Panc1 (cell line): ENCODE measurements around the gene TULP4. TPM values are rescaled to one million over a fixed set of nuclear protein-coding genes. Genes with fewer than 3 reads are reported as not detected.

Source experiments
- ATAC-seq: fragments of 200-7000 bp; cut with Tn5 transposase; 2 replicates; pipeline ENCODE4 v1.9.1; 2020; ENCODE audit warnings: mild to moderate bottlenecking, moderate library complexity
- BruUV-seq: library from RNA; stranded (reverse); fragments of 400-500 nt; replicated peaks from 2 replicates; lab custom pipeline; 2021; lab: Mats Ljungman, UMichigan
- CTCF ChIA-PET: fragments of 300-600 bp; sonication (Branson Sonifier 250); formaldehyde crosslinking; loops from one replicate; lab custom pipeline; 2022; ENCODE audit warnings: antibody characterized with exemption; lab: Charles Lee
- POLR2A ChIA-PET: fragments of 300-600 bp; sonication (Branson Sonifier 250); formaldehyde crosslinking; loops from one replicate; lab custom pipeline; 2022; ENCODE audit warnings: antibody characterized with exemption; lab: Charles Lee
- DNase-seq: peaks from one replicate; pipeline ENCODE4 v3.0.0-alpha.2; 2010; ENCODE audit warnings: low read depth, low spot score
- H3K27ac ChIP-seq: 2 replicates; pipeline ENCODE4 v1.5.1; 2011; ENCODE audit warnings: mild to moderate bottlenecking, low read length, inconsistent platforms
- H3K27me3 ChIP-seq: fragments of 200-500 bp; sonication (Bioruptor generic); 2 replicates; pipeline ENCODE4 v1.6.0; 2014; ENCODE audit warnings: low read length, inconsistent platforms; ENCODE audit not compliant: control insufficient read depth, insufficient read depth
- H3K36me3 ChIP-seq: fragments of 200-500 bp; sonication (Bioruptor generic); 2 replicates; pipeline ENCODE4 v1.5.1; 2014; ENCODE audit warnings: inconsistent platforms, mild to moderate bottlenecking, low read length, moderate library complexity; ENCODE audit not compliant: control insufficient read depth, insufficient read depth
- H3K4me1 ChIP-seq: 2 replicates; pipeline ENCODE4 v1.5.1; 2011; ENCODE audit warnings: inconsistent platforms, mild to moderate bottlenecking, low read length, moderate library complexity; ENCODE audit not compliant: control insufficient read depth, insufficient read depth
- H3K4me3 ChIP-seq, 2 experiments: 2 replicates each; pipeline ENCODE4 v1.5.1; 2011 to 2012; ENCODE audit warnings: low read depth in 2 of 2, low read length in 2 of 2, mild to moderate bottlenecking in 2 of 2, inconsistent platforms in 1 of 2, moderate library complexity in 1 of 2
- H3K9me3 ChIP-seq: fragments of 200-500 bp; sonication (Bioruptor generic); 2 replicates; pipeline ENCODE4 v1.5.1; 2014; ENCODE audit warnings: low read depth, mild to moderate bottlenecking, inconsistent platforms, low read length, moderate library complexity; ENCODE audit not compliant: control insufficient read depth, insufficient read depth
- POLR2AphosphoS5 ChIP-seq: IDR thresholded peaks from 2 replicates; pipeline ENCODE4 v1.6.1; 2012; ENCODE audit warnings: mild to moderate bottlenecking, low read depth, low read length, moderate library complexity
- REST ChIP-seq, 2 experiments: IDR thresholded peaks; 2 replicates each; pipeline ENCODE4 v1.6.1; 2011 to 2012; ENCODE audit warnings: low read depth in 2 of 2, control low read depth in 1 of 2, low read length in 1 of 2, mild to moderate bottlenecking in 1 of 2, moderate library complexity in 1 of 2; ENCODE audit not compliant: insufficient read depth in 1 of 2
- SIN3A ChIP-seq: IDR thresholded peaks from 2 replicates; pipeline ENCODE4 v1.6.1; 2012; ENCODE audit warnings: low read depth, mild to moderate bottlenecking, low read length, moderate library complexity, borderline replicate concordance; ENCODE audit not compliant: insufficient read depth
- TCF7L2 ChIP-seq: IDR thresholded peaks from 2 replicates; pipeline ENCODE4 v1.6.1; 2011; ENCODE audit warnings: mild to moderate bottlenecking, low read depth, low read length, inconsistent platforms
- in situ Hi-C: cut with HindIII; loops from 2 replicates; pipeline ENCODE4 v1.10.0; 2016; ENCODE audit warnings: low sequenced_read_pairs, low pct_unique_long_range_greater_than_20kb
- intact Hi-C: fragments of 100-400 bp; cut with micrococcal nuclease; formaldehyde crosslinking; loops from one replicate; pipeline ENCODE4 v1.10.0; 2022; ENCODE audit not compliant: unreplicated experiment
- total RNA-seq: library from RNA; stranded (reverse); gene quantifications from one replicate; pipeline ENCODE4 v1.2.1, GENCODE V29; 2021; ENCODE audit not compliant: unreplicated experiment
- TF ChIP-seq, protein P1 (sequence below): fragments of 450-650 bp; IDR thresholded peaks from 2 replicates; pipeline ENCODE4 v1.5.1; 2017; ENCODE audit warnings: mild to moderate bottlenecking

Gene TULP4
- total RNA-seq, 1 experiment from 2014 or later, result 105 TPM

DNA sequence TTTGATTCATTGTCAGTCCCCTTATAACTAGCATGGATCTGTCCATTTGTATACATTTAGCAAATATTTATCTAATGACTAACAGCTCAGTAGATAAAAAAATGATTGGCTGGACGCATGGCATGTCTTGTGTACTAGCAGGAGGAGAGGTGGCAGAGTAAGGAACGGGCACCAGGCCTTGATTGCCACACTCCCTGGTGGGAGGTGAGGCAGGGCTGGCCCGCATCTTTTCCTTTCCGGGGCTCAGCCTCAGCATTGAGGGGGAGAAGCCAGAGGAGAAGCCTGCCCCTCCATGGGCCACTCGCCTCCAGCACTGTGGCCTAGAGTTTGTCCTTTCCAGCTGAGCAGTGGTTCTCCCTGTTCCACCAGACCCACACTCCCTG, 162.7 kb downstream of the TULP4 start:
- ATAC-seq (peak; percentile 87), DNase-seq (peak; percentile 57)
- no TSS peak for BruUV-seq
- Histone ChIP-seq H3K36me3 (no peaks in the 10 kb centered on the region), H3K4me3 (peak overlapping the region in 1 of 2 experiments; percentile 7; a peak in 1 of 4 replicates), H3K9me3 (no peaks in the 10 kb centered on the region), H3K27me3 (no peaks in the 10 kb centered on the region), H3K4me1 (peaks cover 18% of the 10 kb centered on the region), H3K27ac (peak overlapping the region; percentile 48)
- CTCF ChIA-PET, result no interaction called here
- TF ChIP-seq TCF7L2, result no peak
- TF ChIP-seq, protein P1, sequence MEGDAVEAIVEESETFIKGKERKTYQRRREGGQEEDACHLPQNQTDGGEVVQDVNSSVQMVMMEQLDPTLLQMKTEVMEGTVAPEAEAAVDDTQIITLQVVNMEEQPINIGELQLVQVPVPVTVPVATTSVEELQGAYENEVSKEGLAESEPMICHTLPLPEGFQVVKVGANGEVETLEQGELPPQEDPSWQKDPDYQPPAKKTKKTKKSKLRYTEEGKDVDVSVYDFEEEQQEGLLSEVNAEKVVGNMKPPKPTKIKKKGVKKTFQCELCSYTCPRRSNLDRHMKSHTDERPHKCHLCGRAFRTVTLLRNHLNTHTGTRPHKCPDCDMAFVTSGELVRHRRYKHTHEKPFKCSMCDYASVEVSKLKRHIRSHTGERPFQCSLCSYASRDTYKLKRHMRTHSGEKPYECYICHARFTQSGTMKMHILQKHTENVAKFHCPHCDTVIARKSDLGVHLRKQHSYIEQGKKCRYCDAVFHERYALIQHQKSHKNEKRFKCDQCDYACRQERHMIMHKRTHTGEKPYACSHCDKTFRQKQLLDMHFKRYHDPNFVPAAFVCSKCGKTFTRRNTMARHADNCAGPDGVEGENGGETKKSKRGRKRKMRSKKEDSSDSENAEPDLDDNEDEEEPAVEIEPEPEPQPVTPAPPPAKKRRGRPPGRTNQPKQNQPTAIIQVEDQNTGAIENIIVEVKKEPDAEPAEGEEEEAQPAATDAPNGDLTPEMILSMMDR, result no peak
- no peak for TF ChIP-seq SIN3A
- no peak for TF ChIP-seq REST (IDR thresholded peaks at IDR 0.05; ENCODE audit: insufficient read depth in 1 of 2, low read depth in 2 of 2, low read length in 1 of 2)
- TF ChIP-seq POLR2AphosphoS5, result no peak
- POLR2A ChIA-PET, result interaction anchor here (0.5 kb wide), 1 partner anchor 19 kb away, joined by 3 read pairs; no protein-coding TSS in a partner anchor
- intact Hi-C loops (no loop called here), in situ Hi-C loops (no loop called here)

DNA sequence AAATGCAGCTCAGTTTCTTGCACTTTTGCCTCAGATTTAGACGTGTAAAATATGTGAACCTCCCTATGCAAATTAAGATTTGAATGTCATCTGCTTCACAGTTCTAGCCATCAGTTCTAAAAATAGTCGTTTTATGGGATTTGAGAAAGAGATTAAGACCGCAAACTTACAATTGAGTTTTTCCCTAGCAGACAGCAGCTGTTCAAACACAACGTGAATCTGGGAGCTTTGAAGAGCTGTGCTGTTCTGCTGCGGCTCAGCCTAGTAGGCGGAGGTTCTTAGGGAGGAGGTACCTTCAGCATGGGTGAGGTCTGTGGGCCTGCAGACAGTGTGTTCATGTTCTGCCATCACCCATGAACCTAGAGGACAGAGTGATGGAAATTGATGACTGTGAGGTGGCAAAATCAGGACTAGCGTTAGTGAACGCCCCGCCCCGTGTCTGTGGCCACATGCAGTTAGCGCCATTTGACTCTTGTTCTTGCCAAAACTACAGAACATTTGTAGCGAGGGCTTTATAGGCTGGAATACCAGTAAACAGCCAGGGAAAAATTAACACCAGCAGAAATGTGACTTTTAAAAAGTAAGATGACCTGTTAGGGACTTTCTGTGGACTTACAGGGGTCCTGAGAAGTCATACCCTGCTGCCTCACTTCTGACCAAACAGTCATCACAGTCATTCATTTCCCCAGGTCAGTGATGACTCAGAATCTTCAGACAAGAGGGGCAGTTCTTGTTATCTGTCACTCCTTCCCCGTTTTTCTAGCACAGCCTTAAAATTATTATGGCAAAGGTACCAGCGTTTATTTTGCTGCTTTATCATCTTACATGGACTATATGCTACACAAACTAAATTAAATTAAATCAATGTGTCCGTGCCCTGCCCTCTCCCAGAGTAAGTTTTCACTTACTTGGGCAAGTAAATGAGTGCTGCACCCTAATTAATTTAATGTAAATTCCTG, 163.4 kb downstream of the TULP4 start:
- Histone ChIP-seq H3K9me3 (no peaks in the 10 kb centered on the region), H3K4me3 (peak overlapping the region in 1 of 2 experiments; percentile 7; a peak in 1 of 4 replicates), H3K27ac (peak overlapping the region; percentile 48), H3K36me3 (no peaks in the 10 kb centered on the region), H3K27me3 (no peaks in the 10 kb centered on the region), H3K4me1 (peaks cover 18% of the 10 kb centered on the region)
- CTCF ChIA-PET, result no interaction called here
- in situ Hi-C loops, result no loop called here
- intact Hi-C loops, result no loop called here
- no TSS peak for BruUV-seq
- no peak for TF ChIP-seq POLR2AphosphoS5
- no peak for TF ChIP-seq REST (IDR thresholded peaks at IDR 0.05; ENCODE audit: insufficient read depth in 1 of 2, low read depth in 2 of 2, low read length in 1 of 2)
- no peak for TF ChIP-seq SIN3A
- TF ChIP-seq, protein P1, result no peak
- no peak for TF ChIP-seq TCF7L2
- ATAC-seq (peak; percentile 79), DNase-seq (peak; percentile 28)
- POLR2A ChIA-PET, result interaction anchor here (0.6 kb wide), 1 partner anchor 108 kb away, joined by 3 read pairs; no protein-coding TSS in a partner anchor
